ENCODE measurements around the gene MAFG. TPM values are rescaled to one million over a fixed set of nuclear protein-coding genes. Genes with fewer than 3 reads are reported as not detected.

Gene MAFG
- total and polyA plus RNA-seq, 9 of the 15 experiments (the other 6 are each of a cell fraction or from before 2014, with no cell fraction given) = 1.1 to 58.1 (median 24.9) TPM

- TF ChIP-seq, protein P1, sequence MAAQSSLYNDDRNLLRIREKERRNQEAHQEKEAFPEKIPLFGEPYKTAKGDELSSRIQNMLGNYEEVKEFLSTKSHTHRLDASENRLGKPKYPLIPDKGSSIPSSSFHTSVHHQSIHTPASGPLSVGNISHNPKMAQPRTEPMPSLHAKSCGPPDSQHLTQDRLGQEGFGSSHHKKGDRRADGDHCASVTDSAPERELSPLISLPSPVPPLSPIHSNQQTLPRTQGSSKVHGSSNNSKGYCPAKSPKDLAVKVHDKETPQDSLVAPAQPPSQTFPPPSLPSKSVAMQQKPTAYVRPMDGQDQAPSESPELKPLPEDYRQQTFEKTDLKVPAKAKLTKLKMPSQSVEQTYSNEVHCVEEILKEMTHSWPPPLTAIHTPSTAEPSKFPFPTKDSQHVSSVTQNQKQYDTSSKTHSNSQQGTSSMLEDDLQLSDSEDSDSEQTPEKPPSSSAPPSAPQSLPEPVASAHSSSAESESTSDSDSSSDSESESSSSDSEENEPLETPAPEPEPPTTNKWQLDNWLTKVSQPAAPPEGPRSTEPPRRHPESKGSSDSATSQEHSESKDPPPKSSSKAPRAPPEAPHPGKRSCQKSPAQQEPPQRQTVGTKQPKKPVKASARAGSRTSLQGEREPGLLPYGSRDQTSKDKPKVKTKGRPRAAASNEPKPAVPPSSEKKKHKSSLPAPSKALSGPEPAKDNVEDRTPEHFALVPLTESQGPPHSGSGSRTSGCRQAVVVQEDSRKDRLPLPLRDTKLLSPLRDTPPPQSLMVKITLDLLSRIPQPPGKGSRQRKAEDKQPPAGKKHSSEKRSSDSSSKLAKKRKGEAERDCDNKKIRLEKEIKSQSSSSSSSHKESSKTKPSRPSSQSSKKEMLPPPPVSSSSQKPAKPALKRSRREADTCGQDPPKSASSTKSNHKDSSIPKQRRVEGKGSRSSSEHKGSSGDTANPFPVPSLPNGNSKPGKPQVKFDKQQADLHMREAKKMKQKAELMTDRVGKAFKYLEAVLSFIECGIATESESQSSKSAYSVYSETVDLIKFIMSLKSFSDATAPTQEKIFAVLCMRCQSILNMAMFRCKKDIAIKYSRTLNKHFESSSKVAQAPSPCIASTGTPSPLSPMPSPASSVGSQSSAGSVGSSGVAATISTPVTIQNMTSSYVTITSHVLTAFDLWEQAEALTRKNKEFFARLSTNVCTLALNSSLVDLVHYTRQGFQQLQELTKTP (IDR thresholded peaks at IDR 0.05; ENCODE audit: low read depth in 1 of 2, partially characterized antibody in 2 of 2) = no peak
- TF ChIP-seq ZNF12 (CRISPR knock-in tag; IDR thresholded peaks at IDR 0.05) (no peak), ATF7 (IDR thresholded peaks at IDR 0.05) (peak; percentile 62; the same call in 1 of the 2 replicates), PCBP2 (IDR thresholded peaks at IDR 0.05; ENCODE audit: low read depth, low read length, poor library complexity, severe bottlenecking) (no peak), MAZ (CRISPR knock-in tag; conservative IDR thresholded peaks at IDR 0.05 in 1 of 2, IDR thresholded peaks at IDR 0.05 in 1 of 2) (peak; percentile 61 to 77; a peak in 3 of 4 replicates), AFF4 (CRISPR knock-in tag; IDR thresholded peaks at IDR 0.05) (no peak), CXXC5 (CRISPR knock-in tag; IDR thresholded peaks at IDR 0.05) (peak; percentile 64), NR2C2 (CRISPR knock-in tag; IDR thresholded peaks at IDR 0.05) (no peak), NR2C2 (tag; IDR thresholded peaks at IDR 0.05) (peak; percentile 68), ETV6 (IDR thresholded peaks at IDR 0.05; ENCODE audit: borderline replicate concordance in 1 of 2, low read depth in 2 of 2, low read length in 1 of 2) (no peak), ETV6 (CRISPR knock-in tag; IDR thresholded peaks at IDR 0.05; ENCODE audit: borderline replicate concordance) (no peak), ATF2 (CRISPR knock-in tag; IDR thresholded peaks at IDR 0.05) (no peak)
- TF ChIP-seq, protein P2, sequence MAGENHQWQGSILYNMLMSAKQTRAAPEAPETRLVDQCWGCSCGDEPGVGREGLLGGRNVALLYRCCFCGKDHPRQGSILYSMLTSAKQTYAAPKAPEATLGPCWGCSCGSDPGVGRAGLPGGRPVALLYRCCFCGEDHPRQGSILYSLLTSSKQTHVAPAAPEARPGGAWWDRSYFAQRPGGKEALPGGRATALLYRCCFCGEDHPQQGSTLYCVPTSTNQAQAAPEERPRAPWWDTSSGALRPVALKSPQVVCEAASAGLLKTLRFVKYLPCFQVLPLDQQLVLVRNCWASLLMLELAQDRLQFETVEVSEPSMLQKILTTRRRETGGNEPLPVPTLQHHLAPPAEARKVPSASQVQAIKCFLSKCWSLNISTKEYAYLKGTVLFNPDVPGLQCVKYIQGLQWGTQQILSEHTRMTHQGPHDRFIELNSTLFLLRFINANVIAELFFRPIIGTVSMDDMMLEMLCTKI (IDR thresholded peaks at IDR 0.05; ENCODE audit: partially characterized antibody) = no peak
Observed at GRCh38 chr17:81912441-81913309, 14.9 kb downstream of the MAFG start (continued).
